Esophagus (tissue), 2 donors: ENCODE measurements around the gene LRFN4. TPM values are rescaled to one million over a fixed set of nuclear protein-coding genes. Genes with fewer than 3 reads are reported as not detected.

Experiments
- H3K27ac ChIP-seq, 2 donors: one replicate each; pipeline ENCODE4 v1.5.1; 2013; ENCODE audit warnings: low read depth in 2 of 2, mild to moderate bottlenecking in 2 of 2, inconsistent platforms in 1 of 2, low read length in 1 of 2, moderate library complexity in 1 of 2
- H3K27me3 ChIP-seq, 2 donors: one replicate each; pipeline ENCODE4 v1.6.1; 2013; ENCODE audit warnings: low read length in 2 of 2, control low read depth in 1 of 2, mild to moderate bottlenecking in 1 of 2; ENCODE audit not compliant: insufficient read depth in 2 of 2, control insufficient read depth in 1 of 2
- H3K36me3 ChIP-seq, 2 donors: one replicate each; pipeline ENCODE4 v1.6.1; 2013; ENCODE audit warnings: low read length in 1 of 2; ENCODE audit not compliant: control insufficient read depth in 2 of 2, insufficient read depth in 2 of 2
- H3K4me1 ChIP-seq, 2 donors: one replicate each; pipeline ENCODE4 v1.6.1; 2013; ENCODE audit warnings: low read length in 1 of 2; ENCODE audit not compliant: control insufficient read depth in 2 of 2, insufficient read depth in 2 of 2
- H3K4me3 ChIP-seq, 2 donors: one replicate each; pipeline ENCODE4 v1.5.1; 2013; ENCODE audit warnings: low read length in 2 of 2, mild to moderate bottlenecking in 2 of 2, low read depth in 1 of 2, moderate library complexity in 1 of 2
- H3K9me3 ChIP-seq, 2 donors: one replicate each; pipeline ENCODE4 v1.6.1; 2013; ENCODE audit warnings: mild to moderate bottlenecking in 2 of 2, low read depth in 1 of 2, low read length in 1 of 2, moderate library complexity in 1 of 2; ENCODE audit not compliant: control insufficient read depth in 2 of 2, insufficient read depth in 1 of 2
- WGBS, 2 donors: extraction: QIAGEN DNeasy Blood & Tissue Kit; methylation state at CpG; one replicate each; pipeline ENCODE4 v1.1.7; 2013; 5-methylcytosine and 5-hydroxymethylcytosine counted together
- polyA plus RNA-seq, 2 donors: library from polyadenylated mRNA; stranded (reverse); fragments of 200-250 nt; gene quantifications; one replicate each; pipeline ENCODE4 v1.2.3, GENCODE V29; 2013
- donor health status: healthy with polysubstance abuse.
- donor health status: Bipolar disorder and iron deficiency.

The LRFN4 gene
- polyA plus RNA-seq, 2 donors = 5.4 to 9.3 TPM

- Histone ChIP-seq H3K27ac (no peak overlapping the region), H3K4me3 (no peak overlapping the region), H3K36me3 (peaks cover 0 to 14% of the 10 kb centered on the region in 2 donors), H3K9me3 (no peaks in the 10 kb centered on the region), H3K27me3 (no peaks in the 10 kb centered on the region), H3K4me1 (peaks cover 6 to 7% of the 10 kb centered on the region in 2 donors)
- 46 to 59% methylated on average over 27 of the region's 27 CpGs for WGBS, 2 donors
Observed at GRCh38 chr11:66868726-66869566, 12.1 kb downstream of the LRFN4 start.

DNA sequence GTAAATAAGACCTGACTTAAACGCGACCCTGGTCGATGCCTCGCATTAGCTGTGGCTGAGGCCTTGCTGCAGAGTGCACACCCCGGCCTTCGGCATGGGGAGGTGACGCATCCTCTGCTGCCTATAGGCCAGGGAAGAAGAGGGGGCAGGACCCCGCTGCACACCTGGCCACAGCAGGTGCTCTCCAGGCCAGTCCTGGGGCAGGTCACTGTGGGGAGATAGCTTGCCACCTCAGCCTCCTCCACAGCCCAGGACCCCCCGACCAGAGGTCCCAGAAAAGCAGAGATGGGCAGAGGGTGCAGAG is 12.7 kb downstream of the LRFN4 start:
- Histone ChIP-seq H3K36me3 (peaks cover 0 to 14% of the 10 kb centered on the region in 2 donors), H3K9me3 (no peaks in the 10 kb centered on the region), H3K27ac (no peak overlapping the region), H3K27me3 (no peaks in the 10 kb centered on the region), H3K4me3 (no peak overlapping the region), H3K4me1 (peaks cover under 1 to 2% of the 10 kb centered on the region in 2 donors)
- 86 to 88% methylated on average over 9 of the region's 9 CpGs for WGBS, 2 donors

DNA sequence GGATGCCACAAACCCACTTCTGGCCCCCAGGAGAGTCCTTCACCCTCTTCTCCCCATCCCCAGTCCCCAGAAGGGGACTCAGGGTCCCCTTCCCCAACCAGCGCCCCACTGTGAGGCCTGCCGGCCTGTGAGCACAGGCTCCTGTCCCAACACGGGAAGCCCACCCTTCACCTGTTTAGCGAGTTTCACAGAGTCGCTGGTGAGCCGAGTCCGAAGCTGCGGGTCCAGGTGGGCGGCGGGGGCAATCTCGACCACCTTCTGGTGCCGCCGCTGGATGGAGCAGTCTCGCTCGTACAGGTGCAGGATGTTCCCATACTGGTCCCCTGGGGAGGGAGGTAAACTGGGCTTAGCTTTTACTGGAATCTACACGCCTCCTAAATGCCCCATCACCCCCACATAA is 13.3 kb downstream of the LRFN4 start:
- H3K9me3 ChIP-seq = no peaks in the 10 kb centered on the region
- H3K4me3 ChIP-seq = no peak overlapping the region
- H3K36me3 ChIP-seq = peaks cover 0 to 14% of the 10 kb centered on the region in 2 donors
- H3K27me3 ChIP-seq = no peaks in the 10 kb centered on the region
- WGBS, 2 donors = 95 to 96% methylated on average over 16 of the region's 16 CpGs
- H3K27ac ChIP-seq = no peak overlapping the region
- H3K4me1 ChIP-seq = no peaks in the 10 kb centered on the region

DNA sequence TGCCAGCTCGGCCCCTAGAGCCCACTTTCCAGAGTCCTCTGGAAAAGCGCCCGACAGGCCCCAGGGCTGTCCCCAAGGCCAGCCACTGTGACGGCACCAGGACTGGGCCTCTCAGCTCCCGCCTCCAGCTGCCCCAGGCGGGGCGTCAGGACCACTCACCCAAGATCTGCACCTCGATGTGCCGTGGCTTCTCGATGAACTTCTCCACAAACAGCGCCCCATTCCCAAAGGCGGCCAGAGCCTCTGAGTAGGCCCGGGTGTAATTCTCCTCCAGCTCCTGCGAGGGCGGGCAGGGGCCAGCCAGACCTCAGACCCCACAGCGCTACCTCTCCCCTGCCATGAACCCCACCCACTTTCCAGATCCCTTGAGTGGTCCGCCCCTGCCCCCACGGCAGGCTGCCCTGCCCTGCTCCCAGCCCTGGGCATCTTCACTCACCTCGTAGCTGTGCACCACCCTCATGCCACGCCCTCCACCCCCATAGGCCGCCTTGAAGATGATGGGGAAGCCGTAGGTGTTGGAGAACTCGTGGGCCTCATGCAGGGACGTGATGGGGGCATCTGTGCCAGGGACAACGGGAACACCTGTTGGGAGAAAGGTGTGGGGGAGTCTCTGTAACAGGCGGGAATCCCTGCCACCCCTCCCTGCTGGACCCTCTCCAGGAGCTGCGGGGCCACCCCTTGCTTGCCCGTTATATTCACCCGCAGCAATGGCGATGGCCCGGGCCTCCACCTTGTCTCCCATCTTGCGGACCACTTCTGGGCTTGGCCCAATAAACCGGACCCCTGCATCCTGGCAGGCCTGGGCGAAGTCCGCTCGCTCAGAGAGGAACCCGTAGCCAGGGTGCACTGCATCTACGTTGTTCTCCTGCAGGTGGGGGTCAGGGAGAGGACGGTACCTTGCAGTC is 14.0 kb downstream of the LRFN4 start:
- Histone ChIP-seq H3K27ac (no peak overlapping the region), H3K4me1 (no peaks in the 10 kb centered on the region), H3K4me3 (no peak overlapping the region), H3K36me3 (peaks cover 0 to 10% of the 10 kb centered on the region in 2 donors), H3K9me3 (no peaks in the 10 kb centered on the region), H3K27me3 (no peaks in the 10 kb centered on the region)
- 90 to 93% methylated on average over 38 to 39 of the region's 39 CpGs for WGBS, 2 donors

DNA sequence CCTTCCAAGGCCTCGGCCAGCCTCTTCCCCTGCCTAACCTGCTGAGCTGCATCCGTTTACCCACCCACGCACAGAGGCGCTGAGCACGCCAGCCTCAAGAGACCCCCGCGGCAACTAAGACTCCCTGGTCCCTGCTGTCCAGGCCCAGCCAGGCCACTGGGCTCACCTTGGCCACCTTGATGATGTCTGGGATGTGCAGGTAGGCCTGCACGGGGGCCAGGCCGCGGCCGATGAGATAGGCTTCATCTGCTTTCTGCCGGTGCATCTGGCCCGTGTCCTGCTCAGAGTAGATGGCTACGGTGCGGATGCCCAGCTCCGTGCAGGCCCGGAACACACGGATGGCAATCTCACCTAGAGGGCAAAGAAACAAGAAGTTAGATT is 14.6 kb downstream of the LRFN4 start:
- Histone ChIP-seq H3K27ac (no peak overlapping the region), H3K4me1 (no peaks in the 10 kb centered on the region), H3K36me3 (peaks cover 0 to 10% of the 10 kb centered on the region in 2 donors), H3K9me3 (no peaks in the 10 kb centered on the region), H3K4me3 (no peak overlapping the region), H3K27me3 (no peaks in the 10 kb centered on the region)
- 93 to 95% methylated on average over 18 of the region's 18 CpGs for WGBS, 2 donors

GRCh38 chr11:66874232-66874631 is 17.4 kb downstream of the LRFN4 start:
- WGBS, 2 donors = 82 to 86% methylated on average over 6 of the region's 6 CpGs
- H3K4me3 ChIP-seq = no peak overlapping the region
- H3K36me3 ChIP-seq = peaks cover 0 to 10% of the 10 kb centered on the region in 2 donors
- H3K4me1 ChIP-seq = peaks cover 5 to 7% of the 10 kb centered on the region in 2 donors
- no peak overlapping the region for H3K27ac ChIP-seq
- no peaks in the 10 kb centered on the region for H3K9me3 ChIP-seq
- H3K27me3 ChIP-seq = no peaks in the 10 kb centered on the region

DNA sequence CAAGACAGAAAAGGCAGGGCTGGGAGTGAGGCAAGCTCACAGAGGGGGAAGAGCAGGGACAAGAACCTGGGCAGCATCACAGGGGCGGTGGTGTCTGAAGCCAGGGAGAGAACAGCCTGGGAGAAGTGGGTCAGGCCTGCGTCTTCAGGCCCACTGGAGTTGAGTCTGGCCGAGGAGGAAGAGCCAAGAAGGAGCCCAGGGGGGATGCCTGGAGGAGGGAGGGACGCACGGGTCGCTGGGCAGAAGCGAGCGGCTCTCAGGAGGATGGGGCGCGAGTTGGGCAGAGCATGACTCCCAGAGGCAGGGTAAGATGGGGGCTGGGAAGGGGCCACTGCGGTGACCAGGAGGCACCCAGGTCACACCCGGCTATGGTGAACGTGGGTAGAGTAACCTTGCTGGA is 18.5 kb downstream of the LRFN4 start:
- peaks cover 5 to 8% of the 10 kb centered on the region in 2 donors for H3K4me1 ChIP-seq
- H3K27me3 ChIP-seq = no peaks in the 10 kb centered on the region
- H3K27ac ChIP-seq = no peak overlapping the region
- H3K9me3 ChIP-seq = no peaks in the 10 kb centered on the region
- H3K4me3 ChIP-seq = no peak overlapping the region
- peaks cover 0 to 7% of the 10 kb centered on the region in 2 donors for H3K36me3 ChIP-seq
- WGBS, 2 donors = 87 to 89% methylated on average over 13 of the region's 13 CpGs

DNA sequence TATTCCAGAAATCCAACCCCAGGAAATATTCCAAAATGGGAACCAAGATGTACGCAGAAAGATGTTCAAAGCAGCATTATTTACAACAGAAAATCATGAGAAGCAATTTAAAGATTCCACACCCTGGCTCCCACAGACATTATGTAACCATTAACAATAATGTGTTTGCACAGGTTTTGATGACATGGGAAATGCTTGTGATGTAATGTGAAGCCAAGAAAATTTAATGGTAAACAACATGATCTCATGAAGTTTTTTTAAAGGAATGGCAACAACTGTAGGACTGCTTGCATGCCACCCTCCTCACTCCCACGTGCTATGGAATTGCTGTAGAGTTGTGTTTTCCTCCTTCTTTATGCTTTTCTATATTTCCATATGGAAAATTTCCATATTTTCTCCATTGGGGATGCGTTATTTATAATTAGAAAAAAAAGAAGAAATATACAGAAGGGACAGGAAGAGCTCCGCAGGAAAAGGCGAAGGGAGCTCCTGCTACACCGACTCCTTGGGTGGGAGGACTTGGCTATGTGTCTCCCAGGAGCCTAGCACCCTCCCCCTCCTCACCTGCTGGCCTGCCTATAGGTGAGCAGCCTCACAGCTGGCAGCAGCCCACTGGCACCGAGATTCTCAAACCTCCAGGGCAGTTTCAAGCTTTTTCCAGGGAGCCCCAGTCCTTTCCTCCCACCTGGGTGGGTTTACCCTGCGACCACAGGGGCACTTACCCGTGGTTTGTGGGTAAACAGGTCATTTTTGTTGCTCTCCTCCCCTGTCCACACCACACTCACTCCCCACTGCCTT is 20.9 kb downstream of the LRFN4 start:
- Histone ChIP-seq H3K27ac (no peak overlapping the region), H3K4me3 (no peak overlapping the region), H3K9me3 (no peaks in the 10 kb centered on the region), H3K36me3 (no peaks in the 10 kb centered on the region), H3K4me1 (peaks cover 5 to 25% of the 10 kb centered on the region in 2 donors), H3K27me3 (no peaks in the 10 kb centered on the region)
- 66 to 75% methylated on average over 9 of the region's 9 CpGs for WGBS, 2 donors

GRCh38 chr11:66878474-66878873 is 21.6 kb downstream of the LRFN4 start:
- WGBS, 2 donors = 34 to 57% methylated on average over 12 of the region's 12 CpGs
- Histone ChIP-seq H3K4me3 (no peak overlapping the region), H3K9me3 (no peaks in the 10 kb centered on the region), H3K4me1 (peaks cover 7 to 31% of the 10 kb centered on the region in 2 donors), H3K27me3 (no peaks in the 10 kb centered on the region), H3K27ac (no peak overlapping the region), H3K36me3 (no peaks in the 10 kb centered on the region)
